T-helper 1 cell treated with Interleukin-12 subunit alpha and Interleukin-12 subunit beta and Interleukin-4 antibody, amounts not matched to agents 30 ng/mL and 1 ng/mL, for 36 hours (primary cell): ENCODE results near the gene SPRR4. TPM values are rescaled to one million over a fixed set of nuclear protein-coding genes. Genes with fewer than 3 reads are reported as not detected.
"Not testable (repeated sequence)": the region's sequence is repeated elsewhere in the genome, so short reads cannot be mapped to it uniquely, and the experiment has no call there.

Experiments
- intact Hi-C: fragments of 100-400 bp; cut with micrococcal nuclease; formaldehyde crosslinking; loops from one replicate; pipeline ENCODE4 v1.15.1; 2024
- total RNA-seq: library from RNA; stranded (reverse); gene quantifications from 2 replicates; pipeline ENCODE4 v1.2.3, GENCODE V29; 2022

SPRR4 gene
- total RNA-seq, 1 donor from 2014 or later = not detected

- intact Hi-C loops = not testable (repeated sequence)
Observed at GRCh38 chr1:153021829-153022228, 51.4 kb downstream of the SPRR4 start.

Other genes with a start within 250 kb of the SPRR4 start
- gene KPRP, start 212.6 kb upstream of the SPRR4 start, total RNA-seq = not detected in 2 replicates
- gene LCE1F, start 195.5 kb upstream of the SPRR4 start, total RNA-seq = not detected in 2 replicates
- not detected in 2 replicates for gene LCE1E, start 184.4 kb upstream of the SPRR4 start, total RNA-seq
- not detected in 2 replicates for gene LCE1D, start 173.9 kb upstream of the SPRR4 start, total RNA-seq
- gene LCE1C, start 164.0 kb upstream of the SPRR4 start, total RNA-seq = not detected in 2 replicates
- not detected in 2 replicates for gene LCE1B, start 158.7 kb upstream of the SPRR4 start, total RNA-seq
- not detected in 2 replicates for gene LCE1A, start 143.2 kb upstream of the SPRR4 start, total RNA-seq
- not detected in 2 replicates for gene LCE6A, start 127.8 kb upstream of the SPRR4 start, total RNA-seq
- not detected in 2 replicates for gene LCE7A, start 110.7 kb upstream of the SPRR4 start, total RNA-seq
- not detected in 2 replicates for gene SMCP, start 92.3 kb upstream of the SPRR4 start, total RNA-seq
- gene IVL, start 62.1 kb upstream of the SPRR4 start, total RNA-seq = not detected in 2 replicates
- gene SPRR5, start 23.4 kb upstream of the SPRR4 start, total RNA-seq = not detected in 2 replicates
- not detected in 2 replicates for gene SPRR1A, start 13.4 kb downstream of the SPRR4 start, total RNA-seq
- not detected in 2 replicates for gene SPRR3, start 31.1 kb downstream of the SPRR4 start, total RNA-seq
- gene SPRR1B, start 60.6 kb downstream of the SPRR4 start, total RNA-seq = not detected in 2 replicates
- not detected in 2 replicates for gene SPRR2D, start 70.5 kb downstream of the SPRR4 start, total RNA-seq
- not detected in 2 replicates for gene SPRR2A, start 86.9 kb downstream of the SPRR4 start, total RNA-seq
- not detected in 2 replicates for gene SPRR2B, start 101.0 kb downstream of the SPRR4 start, total RNA-seq
- gene SPRR2E, start 123.9 kb downstream of the SPRR4 start, total RNA-seq = not detected in 2 replicates
- not detected in 2 replicates for gene SPRR2F, start 142.9 kb downstream of the SPRR4 start, total RNA-seq
- not detected in 2 replicates for gene SPRR2G, start 180.2 kb downstream of the SPRR4 start, total RNA-seq
- gene LELP1, start 232.8 kb downstream of the SPRR4 start, total RNA-seq = not detected in 2 replicates
- gene PRR9, start 246.9 kb downstream of the SPRR4 start, total RNA-seq = not detected in 2 replicates